22Rv1 (cell line): Measurements from ENCODE around the gene ATL3.
"Not testable (repeated sequence)": the region's sequence is repeated elsewhere in the genome, so short reads cannot be mapped to it uniquely, and the experiment has no call there.

Experiments used
- H3K27ac ChIP-seq: fragments of 450-650 bp; 2 replicates; pipeline ENCODE4 v1.5.1; 2017
- ZFX ChIP-seq: fragments of 450-650 bp; IDR thresholded peaks from 2 replicates; pipeline ENCODE4 v1.6.1; 2017; ENCODE audit warnings: antibody characterized with exemption, borderline replicate concordance
- TF ChIP-seq, protein P1 (sequence below): fragments of 450-650 bp; IDR thresholded peaks from 2 replicates; pipeline ENCODE4 v1.5.1; 2017; ENCODE audit warnings: mild to moderate bottlenecking

ATL3 gene

DNA sequence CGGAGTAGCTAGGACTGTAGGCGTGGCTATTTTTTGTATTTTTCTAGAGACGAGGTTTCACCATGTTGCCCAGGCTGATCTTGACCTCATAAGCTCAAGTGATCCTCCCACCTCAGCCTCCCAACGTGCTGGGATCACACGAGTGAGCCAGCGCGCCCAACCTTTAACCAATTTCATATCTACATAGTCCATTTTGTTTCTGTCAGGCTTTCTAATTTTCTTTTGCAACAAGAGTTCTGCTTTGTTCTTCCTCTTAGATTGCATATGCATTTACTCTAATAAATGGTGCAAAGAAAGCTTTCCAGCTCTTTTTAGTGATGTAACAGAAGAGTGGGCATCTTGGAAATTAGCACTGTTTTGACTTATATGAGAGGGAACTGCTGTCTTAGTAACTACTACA is 23.4 kb upstream of the ATL3 start:
- H3K27ac ChIP-seq = no peak overlapping the region
- no peak for TF ChIP-seq ZFX
- TF ChIP-seq, protein P1, sequence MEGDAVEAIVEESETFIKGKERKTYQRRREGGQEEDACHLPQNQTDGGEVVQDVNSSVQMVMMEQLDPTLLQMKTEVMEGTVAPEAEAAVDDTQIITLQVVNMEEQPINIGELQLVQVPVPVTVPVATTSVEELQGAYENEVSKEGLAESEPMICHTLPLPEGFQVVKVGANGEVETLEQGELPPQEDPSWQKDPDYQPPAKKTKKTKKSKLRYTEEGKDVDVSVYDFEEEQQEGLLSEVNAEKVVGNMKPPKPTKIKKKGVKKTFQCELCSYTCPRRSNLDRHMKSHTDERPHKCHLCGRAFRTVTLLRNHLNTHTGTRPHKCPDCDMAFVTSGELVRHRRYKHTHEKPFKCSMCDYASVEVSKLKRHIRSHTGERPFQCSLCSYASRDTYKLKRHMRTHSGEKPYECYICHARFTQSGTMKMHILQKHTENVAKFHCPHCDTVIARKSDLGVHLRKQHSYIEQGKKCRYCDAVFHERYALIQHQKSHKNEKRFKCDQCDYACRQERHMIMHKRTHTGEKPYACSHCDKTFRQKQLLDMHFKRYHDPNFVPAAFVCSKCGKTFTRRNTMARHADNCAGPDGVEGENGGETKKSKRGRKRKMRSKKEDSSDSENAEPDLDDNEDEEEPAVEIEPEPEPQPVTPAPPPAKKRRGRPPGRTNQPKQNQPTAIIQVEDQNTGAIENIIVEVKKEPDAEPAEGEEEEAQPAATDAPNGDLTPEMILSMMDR = no peak

DNA sequence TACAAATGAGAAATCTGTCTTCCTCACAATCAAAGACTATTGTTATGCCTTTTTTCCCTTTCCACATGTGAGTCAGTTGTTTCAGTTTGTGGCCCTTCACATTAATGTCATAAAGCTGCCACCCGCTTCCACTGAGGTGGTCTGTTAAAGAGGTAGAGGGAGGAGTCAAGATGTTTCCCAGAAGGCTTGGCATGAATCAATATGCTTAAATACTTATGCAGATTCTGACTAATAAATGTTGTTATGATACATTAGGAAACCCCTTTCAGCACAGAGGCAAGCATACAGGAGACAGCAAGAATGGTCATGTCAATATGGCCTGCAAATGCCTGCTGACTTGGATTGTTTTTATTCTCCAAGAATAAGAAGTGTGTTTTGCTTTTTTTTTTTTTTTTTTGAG is 16.7 kb upstream of the ATL3 start:
- TF ChIP-seq ZFX = no peak
- TF ChIP-seq, protein P1 = no peak
- H3K27ac ChIP-seq = no peak overlapping the region

DNA sequence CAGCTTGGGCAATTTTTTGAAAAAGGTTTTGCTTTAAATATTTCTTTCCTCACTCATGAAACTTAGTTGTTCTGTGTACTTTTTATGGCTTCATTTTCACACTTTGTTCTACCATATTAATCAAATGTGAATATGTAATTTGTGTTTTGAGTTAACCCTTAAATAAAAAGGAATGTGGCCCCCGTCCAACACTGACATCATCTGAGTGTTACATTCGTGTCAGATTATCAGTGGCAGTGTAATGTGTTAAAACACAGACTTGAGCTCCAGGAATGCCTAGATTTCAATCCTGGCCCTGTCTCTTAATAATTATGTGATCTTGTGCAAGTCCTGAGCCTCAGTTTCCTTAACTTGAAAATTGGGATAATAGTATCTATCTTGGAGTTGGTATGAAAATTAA is 15.8 kb upstream of the ATL3 start:
- TF ChIP-seq ZFX = no peak
- TF ChIP-seq, protein P1 = no peak
- no peak overlapping the region for H3K27ac ChIP-seq

DNA sequence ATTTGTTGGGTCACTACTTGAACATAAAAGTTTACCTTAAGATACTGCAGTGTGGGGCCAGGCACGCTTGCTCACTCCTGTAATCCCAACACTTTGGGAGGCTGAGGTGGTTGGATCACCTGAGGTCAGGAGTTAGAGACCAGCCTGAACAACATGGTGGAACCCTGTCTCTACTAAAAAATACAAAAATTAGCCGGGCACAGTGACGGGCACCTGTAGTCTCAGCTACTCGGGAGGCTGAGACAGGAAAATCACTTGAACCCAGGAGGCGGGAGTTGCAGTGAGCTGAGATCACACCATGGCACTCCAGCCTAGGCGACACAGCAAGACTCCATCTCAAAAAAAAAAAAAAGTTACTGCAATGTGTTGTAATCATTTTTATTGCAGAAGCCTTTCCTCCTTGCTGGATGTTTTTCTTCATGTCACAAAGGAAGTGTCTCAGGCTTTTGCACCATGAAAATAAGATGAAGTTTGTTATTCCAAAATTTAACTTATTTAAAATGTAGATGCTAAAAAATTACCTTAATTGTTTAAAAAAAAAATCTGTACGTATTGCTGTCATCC is 14.1 kb upstream of the ATL3 start:
- not testable (repeated sequence) for H3K27ac ChIP-seq

DNA sequence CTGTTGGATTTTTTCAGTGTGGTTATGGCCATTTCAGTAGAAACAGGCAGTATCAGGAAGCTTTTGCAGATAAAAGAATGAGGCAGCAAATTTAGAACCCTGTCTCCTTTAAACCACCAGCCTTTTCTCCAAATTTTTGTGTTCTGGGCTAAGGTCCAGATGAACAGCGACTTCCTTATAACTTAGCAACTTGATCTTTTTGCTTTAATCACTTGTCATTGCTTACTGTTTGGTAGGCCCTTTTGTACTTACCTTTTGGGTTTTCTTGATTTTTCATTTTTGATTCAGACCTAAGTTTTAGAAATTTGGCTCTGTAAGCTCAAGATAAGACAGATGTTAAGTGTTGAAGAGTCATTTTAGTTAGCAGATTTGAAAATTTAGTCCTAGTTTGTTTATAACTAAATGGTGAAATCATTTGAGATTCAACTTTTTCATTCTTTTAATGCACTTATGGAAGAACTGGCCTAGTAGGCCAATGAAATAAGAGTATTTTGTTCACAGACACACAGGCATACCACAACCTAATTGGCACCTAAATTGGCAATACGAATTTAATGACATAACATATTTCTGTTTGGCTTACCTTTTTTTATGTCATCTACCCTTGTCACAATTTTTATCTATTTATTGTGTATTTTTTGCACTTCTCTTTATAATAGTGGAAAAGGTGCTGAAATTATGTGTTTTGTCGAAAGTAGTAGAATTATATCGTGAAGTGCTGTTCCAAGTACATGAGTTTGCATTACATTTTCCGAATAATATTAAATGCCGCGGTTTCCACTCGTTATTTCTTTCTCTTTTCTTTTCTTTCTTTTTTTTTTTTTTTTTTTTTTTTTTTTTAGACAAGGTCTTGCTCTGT is 12.2 kb upstream of the ATL3 start:
- TF ChIP-seq, protein P1 = no peak
- no peak for TF ChIP-seq ZFX
- peak overlapping the region; percentile 96; the same call in 1 of the 2 replicates for H3K27ac ChIP-seq

DNA sequence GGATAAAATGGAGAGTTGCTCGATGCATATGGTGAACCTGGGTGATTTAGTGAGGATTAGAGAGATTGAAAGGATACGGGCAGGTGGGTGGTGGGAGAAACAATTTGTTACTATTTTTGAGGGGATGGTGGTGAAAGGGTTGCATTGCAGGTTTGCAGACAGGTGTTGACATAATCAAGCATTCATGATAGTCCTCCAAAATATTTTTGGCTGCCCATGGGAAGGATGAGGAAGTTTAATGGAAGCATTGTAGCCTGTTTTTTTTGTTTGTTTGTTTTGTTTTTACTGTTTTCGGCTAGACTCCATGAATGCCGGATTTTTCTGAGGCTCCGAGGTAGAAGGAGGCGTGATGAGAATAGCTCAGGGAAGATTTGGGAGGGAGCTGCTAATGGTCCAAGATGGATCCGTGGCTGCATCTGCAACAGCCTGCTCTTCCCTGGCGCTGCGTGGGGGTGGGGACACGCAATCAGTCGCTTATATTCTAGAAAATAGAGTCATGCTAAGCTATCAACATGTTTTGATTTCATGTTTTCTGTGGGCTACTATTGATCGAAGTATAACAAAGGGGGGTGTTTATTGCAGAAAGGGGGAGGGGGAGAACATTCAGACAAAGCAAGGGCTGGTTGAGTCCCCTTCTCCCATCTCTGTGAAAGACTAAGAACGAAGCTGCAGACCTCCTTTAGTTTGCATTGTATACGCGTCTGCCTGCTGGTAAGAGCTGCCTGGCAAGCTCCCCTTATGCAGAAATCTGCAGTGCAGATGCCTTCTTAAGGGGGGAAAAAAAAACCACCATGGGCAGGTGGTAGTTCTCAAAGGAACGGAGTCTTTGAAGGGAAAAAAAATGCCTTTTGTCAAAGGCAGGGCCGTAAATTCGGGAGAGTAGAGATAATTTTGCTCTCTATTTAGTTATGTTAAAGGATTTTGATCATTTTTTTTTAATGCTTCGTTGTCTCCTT is 11.2 kb upstream of the ATL3 start:
- peak overlapping the region; percentile 96 for H3K27ac ChIP-seq
- TF ChIP-seq ZFX = no peak
- TF ChIP-seq, protein P1 = no peak

DNA sequence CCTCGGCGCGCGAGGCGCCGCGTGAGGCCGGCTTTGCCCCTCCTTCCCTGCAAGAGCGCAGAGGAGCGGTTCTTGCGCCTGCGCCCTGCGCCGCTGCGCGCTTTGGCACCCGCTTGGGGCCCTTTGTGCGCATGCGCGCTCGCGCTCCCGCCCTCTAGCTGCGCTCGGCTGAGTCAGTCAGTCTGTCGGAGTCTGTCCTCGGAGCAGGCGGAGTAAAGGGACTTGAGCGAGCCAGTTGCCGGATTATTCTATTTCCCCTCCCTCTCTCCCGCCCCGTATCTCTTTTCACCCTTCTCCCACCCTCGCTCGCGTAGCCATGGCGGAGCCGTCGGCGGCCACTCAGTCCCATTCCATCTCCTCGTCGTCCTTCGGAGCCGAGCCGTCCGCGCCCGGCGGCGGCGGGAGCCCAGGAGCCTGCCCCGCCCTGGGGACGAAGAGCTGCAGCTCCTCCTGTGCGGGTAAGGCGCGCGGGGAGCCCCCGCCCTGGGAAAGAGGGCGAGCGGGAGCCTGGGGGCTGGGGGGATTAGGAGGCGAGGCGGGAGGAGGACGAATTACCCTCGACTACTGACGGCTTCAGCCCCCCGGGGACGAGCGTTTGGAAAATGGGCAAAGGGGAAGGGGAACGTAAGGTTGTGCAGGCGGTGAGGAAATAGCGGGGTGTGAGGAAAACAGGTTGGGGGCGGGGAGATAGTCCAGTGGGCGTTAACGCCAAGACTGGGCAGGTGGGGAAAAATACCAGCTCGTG is 10.3 kb upstream of the ATL3 start, which contains the start of gene RTN3:
Gene RTN3 (plus strand): TSS at position 180 of the 745 bp plus-strand sequence. CDS start 137 bp downstream, at position 317.
- no peak for TF ChIP-seq ZFX
- TF ChIP-seq, protein P1 = peak; percentile 18; the same call in 1 of the 2 replicates
- peak within 1 kb of the TSS; percentile 96 for H3K27ac ChIP-seq
